ENCODE measurements around the gene CDH2. TPM values are rescaled to one million over a fixed set of nuclear protein-coding genes. Genes with fewer than 3 reads are reported as not detected.

The CDH2 gene
- total and polyA plus RNA-seq, 4 donors: 14.2 to 49.5 (median 26.4) TPM

DNA sequence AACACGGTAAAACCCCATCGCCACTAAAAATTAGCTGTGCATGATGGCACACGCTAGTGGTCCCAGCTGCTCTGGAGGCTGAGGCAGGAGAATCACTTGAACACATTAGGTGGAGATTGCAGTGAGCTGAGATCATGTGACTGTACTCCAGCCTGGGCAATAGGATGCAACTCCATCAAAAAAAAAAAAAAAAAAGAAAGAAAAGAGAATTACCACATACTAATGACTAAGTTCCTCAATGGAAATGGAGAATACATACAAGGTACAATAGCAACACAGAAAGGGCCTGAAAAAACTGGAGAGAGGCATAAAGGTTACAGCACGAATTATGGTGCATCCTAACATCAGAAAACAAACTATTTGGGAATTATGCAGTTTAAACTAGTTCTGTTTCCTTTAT is 81.3 kb downstream of the CDH2 start:
- H3K36me3 ChIP-seq (ENCODE audit: control insufficient read depth in 4 of 4, insufficient read depth in 3 of 4, low read depth in 1 of 4, low read length in 3 of 4): peaks cover 0 to 2% (median 0%) of the 10 kb centered on the region in 4 donors
- no peak overlapping the region for H3K27ac ChIP-seq (ENCODE audit: low read depth in 1 of 2, low read length in 2 of 2)
- H3K4me1 ChIP-seq (ENCODE audit: control insufficient read depth in 4 of 4, insufficient read depth in 4 of 4, low read length in 3 of 4): peaks cover 4 to 31% (median 10%) of the 10 kb centered on the region in 4 donors
- no peak overlapping the region for H3K9ac ChIP-seq (ENCODE audit: low read depth in 1 of 2, low read length in 2 of 2)
- TF ChIP-seq TAF1 (conservative IDR thresholded peaks at IDR 0.05): no peak
- TF ChIP-seq RAD21 (IDR thresholded peaks at IDR 0.05): no peak
- TF ChIP-seq SP1 (IDR thresholded peaks at IDR 0.05): no peak
- TF ChIP-seq ZBTB33 (IDR thresholded peaks at IDR 0.05): no peak
- TF ChIP-seq, protein P1, sequence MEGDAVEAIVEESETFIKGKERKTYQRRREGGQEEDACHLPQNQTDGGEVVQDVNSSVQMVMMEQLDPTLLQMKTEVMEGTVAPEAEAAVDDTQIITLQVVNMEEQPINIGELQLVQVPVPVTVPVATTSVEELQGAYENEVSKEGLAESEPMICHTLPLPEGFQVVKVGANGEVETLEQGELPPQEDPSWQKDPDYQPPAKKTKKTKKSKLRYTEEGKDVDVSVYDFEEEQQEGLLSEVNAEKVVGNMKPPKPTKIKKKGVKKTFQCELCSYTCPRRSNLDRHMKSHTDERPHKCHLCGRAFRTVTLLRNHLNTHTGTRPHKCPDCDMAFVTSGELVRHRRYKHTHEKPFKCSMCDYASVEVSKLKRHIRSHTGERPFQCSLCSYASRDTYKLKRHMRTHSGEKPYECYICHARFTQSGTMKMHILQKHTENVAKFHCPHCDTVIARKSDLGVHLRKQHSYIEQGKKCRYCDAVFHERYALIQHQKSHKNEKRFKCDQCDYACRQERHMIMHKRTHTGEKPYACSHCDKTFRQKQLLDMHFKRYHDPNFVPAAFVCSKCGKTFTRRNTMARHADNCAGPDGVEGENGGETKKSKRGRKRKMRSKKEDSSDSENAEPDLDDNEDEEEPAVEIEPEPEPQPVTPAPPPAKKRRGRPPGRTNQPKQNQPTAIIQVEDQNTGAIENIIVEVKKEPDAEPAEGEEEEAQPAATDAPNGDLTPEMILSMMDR (IDR thresholded peaks at IDR 0.05; ENCODE audit: low read depth, low read length, missing input control): no peak
- no peak for TF ChIP-seq HNF4A (conservative IDR thresholded peaks at IDR 0.05)
- TF ChIP-seq, protein P2, sequence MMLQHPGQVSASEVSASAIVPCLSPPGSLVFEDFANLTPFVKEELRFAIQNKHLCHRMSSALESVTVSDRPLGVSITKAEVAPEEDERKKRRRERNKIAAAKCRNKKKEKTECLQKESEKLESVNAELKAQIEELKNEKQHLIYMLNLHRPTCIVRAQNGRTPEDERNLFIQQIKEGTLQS (IDR thresholded peaks at IDR 0.05): no peak
- no peak for TF ChIP-seq FOXA2 (IDR thresholded peaks at IDR 0.05)
- no peak for TF ChIP-seq RXRA (IDR thresholded peaks at IDR 0.05)
- TF ChIP-seq JUND (IDR thresholded peaks at IDR 0.05): no peak
- H3K27me3 ChIP-seq (ENCODE audit: control insufficient read depth in 4 of 4, insufficient read depth in 4 of 4, low read length in 3 of 4): no peaks in the 10 kb centered on the region
- no peak for DNase-seq (ENCODE audit: low spot score)
- no peaks in the 10 kb centered on the region for H3K9me3 ChIP-seq (ENCODE audit: control insufficient read depth in 4 of 4, low read length in 3 of 4)
- 93% methylated on average over 4 of the region's 4 CpGs for WGBS
- H3K4me3 ChIP-seq (ENCODE audit: low read depth in 1 of 3, low read length in 3 of 3): no peak overlapping the region

GRCh38 chr18:28095041-28095440 is 81.9 kb downstream of the CDH2 start:
- TF ChIP-seq, protein P2 (IDR thresholded peaks at IDR 0.05): no peak
- TF ChIP-seq YY1 (IDR thresholded peaks at IDR 0.05): no peak
- TF ChIP-seq RAD21 (IDR thresholded peaks at IDR 0.05): no peak
- no peak for TF ChIP-seq RXRA (IDR thresholded peaks at IDR 0.05)
- TF ChIP-seq FOXA1 (IDR thresholded peaks at IDR 0.05): no peak
- TF ChIP-seq EGR1 (IDR thresholded peaks at IDR 0.05; ENCODE audit: low read depth in 2 of 2): no peak
- TF ChIP-seq HNF4A (conservative IDR thresholded peaks at IDR 0.05): no peak
- TF ChIP-seq MAX (IDR thresholded peaks at IDR 0.05): no peak
- no peak for TF ChIP-seq FOXA2 (IDR thresholded peaks at IDR 0.05)
- no peak for TF ChIP-seq REST (IDR thresholded peaks at IDR 0.05)
- no peak for TF ChIP-seq SP1 (IDR thresholded peaks at IDR 0.05)
- no peak for TF ChIP-seq JUND (IDR thresholded peaks at IDR 0.05)
- TF ChIP-seq, protein P1 (IDR thresholded peaks at IDR 0.05; ENCODE audit: low read depth, low read length, missing input control): no peak
- no peak for TF ChIP-seq HNF4G (IDR thresholded peaks at IDR 0.05)
- TF ChIP-seq NR2F2 (IDR thresholded peaks at IDR 0.05): no peak
- Histone ChIP-seq H3K36me3 (ENCODE audit: control insufficient read depth in 4 of 4, insufficient read depth in 3 of 4, low read depth in 1 of 4, low read length in 3 of 4) (peaks cover 0 to 2% (median 0%) of the 10 kb centered on the region in 4 donors), H3K4me3 (ENCODE audit: low read depth in 1 of 3, low read length in 3 of 3) (no peak overlapping the region), H3K4me1 (ENCODE audit: control insufficient read depth in 4 of 4, insufficient read depth in 4 of 4, low read length in 3 of 4) (peaks cover 9 to 36% (median 14%) of the 10 kb centered on the region in 4 donors), H3K27ac (ENCODE audit: low read depth in 1 of 2, low read length in 2 of 2) (no peak overlapping the region), H3K27me3 (ENCODE audit: control insufficient read depth in 4 of 4, insufficient read depth in 4 of 4, low read length in 3 of 4) (no peaks in the 10 kb centered on the region), H3K9ac (ENCODE audit: low read depth in 1 of 2, low read length in 2 of 2) (no peak overlapping the region), H3K9me3 (ENCODE audit: control insufficient read depth in 4 of 4, low read length in 3 of 4) (no peaks in the 10 kb centered on the region)
- DNase-seq (ENCODE audit: low spot score): no peak
- WGBS: 95% methylated on average over 3 of the region's 3 CpGs
